SK-N-SH (cell line): ENCODE results near the gene COX4I1. TPM values are rescaled to one million over a fixed set of nuclear protein-coding genes. Genes with fewer than 3 reads are reported as not detected.

Experiments
- CTCF ChIA-PET: fragments of 300-600, 350-600 bp; formaldehyde crosslinking; extraction: SDS; loops from one replicate; lab custom pipeline; 2021; lab: Yijun Ruan, JAX
- POLR2A ChIA-PET: fragments of 350-600 bp; sonication (Branson Sonifier 250); formaldehyde crosslinking; extraction: SDS; loops from one replicate; lab custom pipeline; 2020; ENCODE audit warnings: antibody characterized with exemption, inconsistent platforms; lab: Yijun Ruan, JAX
- DNase-seq: peaks from one replicate; pipeline ENCODE4 v3.0.0; 2012
- H2AFZ ChIP-seq: fragments of 200-600 bp; sonication (generic); 2 replicates; pipeline ENCODE4 v1.8.1; 2016; ENCODE audit warnings: antibody characterized with exemption, mild to moderate bottlenecking, low read depth
- H3F3A ChIP-seq: fragments of 200-600 bp; sonication (generic); replicated peaks from 2 replicates; pipeline ENCODE3; 2016; ENCODE audit warnings: antibody characterized with exemption, mild to moderate bottlenecking; ENCODE audit not compliant: insufficient read depth
- H3K27ac ChIP-seq, 2 experiments: fragments of 200-500 bp in 1 of 2; fragments of 200-600 bp in 1 of 2; sonication (Bioruptor generic) in 1 of 2; sonication (generic), shearing (Covaris generic) in 1 of 2; 2 replicates each; pipeline versions ENCODE4 v1.5.1 to v1.6.1; 2014 to 2016; ENCODE audit warnings: low read depth in 2 of 2, inconsistent platforms in 1 of 2, low read length in 1 of 2, mild to moderate bottlenecking in 1 of 2, mixed read lengths in 1 of 2
- H3K27me3 ChIP-seq: fragments of 200-600 bp; sonication (generic), shearing (Covaris generic); 2 replicates; pipeline ENCODE4 v1.6.1; 2016; ENCODE audit warnings: mixed run types; ENCODE audit not compliant: insufficient read depth
- H3K36me3 ChIP-seq, 2 experiments: fragments of 200-500 bp in 1 of 2; fragments of 200-600 bp in 1 of 2; sonication (Bioruptor generic) in 1 of 2; sonication (generic) in 1 of 2; replicated peaks in 1 of 2; 2 replicates each; pipeline versions ENCODE3 to v1.5.1; 2014 to 2016; ENCODE audit warnings: low read length in 1 of 2, mild to moderate bottlenecking in 1 of 2; ENCODE audit not compliant: insufficient read depth in 2 of 2, control insufficient read depth in 1 of 2
- H3K4me1 ChIP-seq, 2 experiments: fragments of 200-500 bp in 1 of 2; fragments of 200-600 bp in 1 of 2; sonication (Bioruptor generic) in 1 of 2; sonication (generic), shearing (Covaris generic) in 1 of 2; 2 replicates each; pipeline versions ENCODE4 v1.5.1 to v1.6.1; 2014 to 2016; ENCODE audit warnings: low read depth in 1 of 2, low read length in 1 of 2, mixed run types in 1 of 2; ENCODE audit not compliant: insufficient read depth in 2 of 2, control insufficient read depth in 1 of 2
- H3K4me2 ChIP-seq: fragments of 200-600 bp; sonication (generic), shearing (Covaris generic); 2 replicates; pipeline ENCODE4 v1.6.1; 2017; ENCODE audit warnings: mixed run types
- H3K4me3 ChIP-seq, 2 experiments: fragments of 200-500 bp in 1 of 2; fragments of 200-600 bp in 1 of 2; sonication (Bioruptor generic) in 1 of 2; sonication (generic), shearing (Covaris generic) in 1 of 2; 2 replicates each; pipeline versions ENCODE4 v1.5.1 to v1.8.1; 2014 to 2016; ENCODE audit warnings: low read depth in 2 of 2, inconsistent platforms in 1 of 2, low read length in 1 of 2, mild to moderate bottlenecking in 1 of 2, mixed read lengths in 1 of 2, moderate library complexity in 1 of 2
- H3K79me2 ChIP-seq: fragments of 200-600 bp; sonication (generic); 2 replicates; pipeline ENCODE4 v1.8.1; 2017; ENCODE audit warnings: mild to moderate bottlenecking; ENCODE audit not compliant: insufficient read depth
- H3K9ac ChIP-seq: fragments of 200-600 bp; sonication (generic); 2 replicates; pipeline ENCODE4 v1.6.1; 2017; ENCODE audit warnings: mixed run types
- H3K9me2 ChIP-seq: fragments of 200-600 bp; sonication (generic); 2 replicates; pipeline ENCODE4 v1.6.1; 2017; ENCODE audit warnings: mixed run types
- H3K9me3 ChIP-seq: fragments of 200-600 bp; sonication (generic); 2 replicates; pipeline ENCODE4 v1.6.1; 2017; ENCODE audit warnings: mixed run types, mild to moderate bottlenecking, moderate library complexity
- H4K20me1 ChIP-seq: fragments of 200-600 bp; sonication (generic); 2 replicates; pipeline ENCODE4 v1.6.1; 2017; ENCODE audit warnings: mild to moderate bottlenecking, mixed run types; ENCODE audit not compliant: insufficient read depth
- CHD2 ChIP-seq: fragments of 150-350 bp; IDR thresholded peaks from 2 replicates; pipeline ENCODE4 v1.6.1; 2018; ENCODE audit warnings: low read length; ENCODE audit not compliant: partially characterized antibody
- ELF1 ChIP-seq: IDR thresholded peaks from 2 replicates; pipeline ENCODE4 v1.4.0; 2012
- EZH2phosphoT487 ChIP-seq: fragments of 200-600 bp; sonication (generic); IDR thresholded peaks from 2 replicates; pipeline ENCODE4 v1.6.1; 2017; ENCODE audit warnings: low read depth, mixed run types, mild to moderate bottlenecking, antibody characterized with exemption, moderate library complexity, borderline replicate concordance
- FOXJ3 ChIP-seq: sonication (generic); formaldehyde crosslinking; IDR thresholded peaks from 2 replicates; pipeline ENCODE4 v1.5.1; 2020; ENCODE audit warnings: mild to moderate bottlenecking, missing genetic modification reagents
- FOXM1 ChIP-seq: IDR thresholded peaks from 2 replicates; pipeline ENCODE4 v1.4.0; 2012; ENCODE audit warnings: low read depth, mild to moderate bottlenecking
- GABPA ChIP-seq: IDR thresholded peaks from 2 replicates; pipeline ENCODE4 v1.4.0; 2012; ENCODE audit warnings: low read depth, mild to moderate bottlenecking
- MAX ChIP-seq: IDR thresholded peaks from 2 replicates; pipeline ENCODE4 v1.4.0; 2012; ENCODE audit warnings: low read depth
- MEF2A ChIP-seq: IDR thresholded peaks from 2 replicates; pipeline ENCODE4 v1.4.0; 2012; ENCODE audit warnings: low read depth, borderline replicate concordance
- MXI1 ChIP-seq: IDR thresholded peaks from 2 replicates; pipeline ENCODE4 v1.6.1; 2012; ENCODE audit warnings: mild to moderate bottlenecking, low read depth, low read length, improper control_type of control experiment
- NFIC ChIP-seq: IDR thresholded peaks from 2 replicates; pipeline ENCODE4 v1.4.0; 2012; ENCODE audit warnings: borderline replicate concordance
- POLR2AphosphoS5 ChIP-seq: IDR thresholded peaks from 2 replicates; pipeline ENCODE4 v1.6.1; 2012; ENCODE audit warnings: low read depth, low read length
- SIN3A ChIP-seq: IDR thresholded peaks from 2 replicates; pipeline ENCODE4 v1.6.1; 2012; ENCODE audit warnings: low read depth, mild to moderate bottlenecking, low read length, moderate library complexity, borderline replicate concordance
- TAF1 ChIP-seq: IDR thresholded peaks from 2 replicates; pipeline ENCODE4 v1.6.1; 2012; ENCODE audit warnings: low read depth, mild to moderate bottlenecking, low read length, moderate library complexity, borderline replicate concordance
- TCF12 ChIP-seq: IDR thresholded peaks from 2 replicates; pipeline ENCODE4 v1.4.0; 2012
- WGBS: methylation state at CpG from one replicate; pipeline ENCODE4 v1.1.6; 2017; ENCODE audit warnings: low lambda C conversion rate; 5-methylcytosine and 5-hydroxymethylcytosine counted together
- polyA plus RNA-seq, 3 experiments: library from polyadenylated mRNA; depleted of rRNA; stranded (reverse); fragments of >200 nt; gene quantifications; 2 replicates each; pipeline ENCODE4 v1.2.3, GENCODE V29; 2012
- TF ChIP-seq, protein P1 (sequence below): IDR thresholded peaks from 2 replicates; pipeline ENCODE4 v1.4.0; 2012; ENCODE audit warnings: low read depth, borderline replicate concordance
- TF ChIP-seq, protein P2 (sequence below): IDR thresholded peaks from 2 replicates; pipeline ENCODE4 v1.4.0; 2012; ENCODE audit warnings: low read depth, borderline replicate concordance

The COX4I1 gene
- 1,138 and 1,294 TPM in 2 replicates for polyA plus RNA-seq (2012; rRNA removed)
- polyA plus RNA-seq (2012; cell fraction: cytosol; rRNA removed) = 1,164 and 1,171 TPM in 2 replicates
- polyA plus RNA-seq (2012; cell fraction: nucleus; rRNA removed) = 473 and 619 TPM in 2 replicates

DNA sequence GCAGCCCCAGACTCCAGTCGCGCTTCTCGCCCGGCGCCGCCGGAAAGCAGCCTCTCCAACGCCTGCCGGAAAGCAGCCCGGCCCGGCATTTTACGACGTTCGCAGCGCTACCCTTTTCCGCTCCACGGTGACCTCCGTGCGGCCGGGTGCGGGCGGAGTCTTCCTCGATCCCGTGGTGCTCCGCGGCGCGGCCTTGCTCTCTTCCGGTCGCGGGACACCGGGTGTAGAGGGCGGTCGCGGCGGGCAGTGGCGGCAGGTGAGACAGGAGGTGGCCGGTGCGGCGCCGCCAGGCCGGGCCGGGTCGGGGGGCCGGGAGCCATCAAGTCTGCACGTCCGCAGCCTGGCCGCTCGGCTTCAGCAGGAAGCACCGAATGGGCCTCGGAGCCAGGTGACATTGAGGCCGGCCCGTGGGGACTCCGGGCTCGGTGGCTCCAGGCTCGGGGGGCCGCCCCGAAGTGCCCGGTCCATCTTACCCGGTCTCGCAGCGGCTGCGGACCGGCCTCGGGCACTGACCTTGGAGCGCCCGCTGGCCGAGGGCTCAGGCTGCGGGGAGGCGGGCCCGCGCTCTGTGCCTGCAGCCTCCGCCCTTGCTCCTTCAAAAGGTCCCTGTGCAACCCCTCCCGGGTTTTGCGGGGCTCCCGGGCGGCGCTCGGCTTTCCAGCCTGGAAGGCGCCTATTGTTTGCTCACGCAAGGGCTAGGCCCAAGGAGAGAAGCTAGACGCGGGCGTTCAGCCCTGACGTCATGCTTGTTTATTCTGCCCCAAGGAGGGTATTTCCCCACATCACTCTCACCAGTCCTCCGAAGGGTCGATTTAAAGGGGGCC lies at the start of gene COX4I1, which contains the start of gene EMC8:
COX4I1 (plus strand) TSS at position 199 of the 824 bp plus-strand sequence. CDS start 1,511 bp downstream, outside the sequence.
EMC8 (minus strand) TSS at position 48 of the 824 bp plus-strand sequence. CDS start 249 bp downstream, outside the sequence.
- peaks cover 57% of the 10 kb centered on the region for H4K20me1 ChIP-seq
- TF ChIP-seq TAF1 (peak; percentile 87), ELF1 (peak; percentile 90), MEF2A (no peak), POLR2AphosphoS5 (peak; percentile 77), FOXJ3 (CRISPR knock-in tag) (no peak), TCF12 (peak; percentile 20; the same call in 1 of the 2 replicates), CHD2 (peak; percentile 62), MXI1 (peak; percentile 74; the same call in 1 of the 2 replicates), SIN3A (peak; percentile 77), EZH2phosphoT487 (no peak), NFIC (peak; percentile 23; the same call in 1 of the 2 replicates), MAX (peak; percentile 81), GABPA (peak; percentile 80)
- TF ChIP-seq, protein P1, sequence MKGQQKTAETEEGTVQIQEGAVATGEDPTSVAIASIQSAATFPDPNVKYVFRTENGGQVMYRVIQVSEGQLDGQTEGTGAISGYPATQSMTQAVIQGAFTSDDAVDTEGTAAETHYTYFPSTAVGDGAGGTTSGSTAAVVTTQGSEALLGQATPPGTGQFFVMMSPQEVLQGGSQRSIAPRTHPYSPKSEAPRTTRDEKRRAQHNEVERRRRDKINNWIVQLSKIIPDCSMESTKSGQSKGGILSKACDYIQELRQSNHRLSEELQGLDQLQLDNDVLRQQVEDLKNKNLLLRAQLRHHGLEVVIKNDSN = no peak
- peak within 1 kb of the TSS; percentile 98 for H3K4me2 ChIP-seq
- peak within 1 kb of the TSS; percentile 96 for H3K9ac ChIP-seq
- H3K27ac ChIP-seq = peak within 1 kb of the TSS; percentile 69 to 78
- H3K79me2 ChIP-seq = peaks cover 89% of the 10 kb centered on the region
- no peaks in the 10 kb centered on the region for H3K9me2 ChIP-seq
- H3K4me3 ChIP-seq = peak within 1 kb of the TSS; percentile 88 to 96
- H3K27me3 ChIP-seq = no peaks in the 10 kb centered on the region
- peak within 1 kb of the TSS; percentile 78; the same call in 1 of the 2 replicates for H2AFZ ChIP-seq
- peak; percentile 96 for DNase-seq
- H3F3A ChIP-seq = peaks cover 3% of the 10 kb centered on the region
- peaks cover 43 to 51% of the 10 kb centered on the region in 2 experiments for H3K36me3 ChIP-seq
- CTCF ChIA-PET = interaction anchor here (0.7 to 1.0 kb wide), 3 partner anchors 11 to 124 kb away, joined by 3 to 4 read pairs (median 3); no protein-coding TSS in a partner anchor
- no peaks in the 10 kb centered on the region for H3K9me3 ChIP-seq
- peaks cover 14 to 15% of the 10 kb centered on the region in 2 experiments; a peak in 2 of 4 replicates for H3K4me1 ChIP-seq
- WGBS = 1% methylated on average over 11 of the region's 87 CpGs
- POLR2A ChIA-PET = interaction anchor here (0.5 kb wide), 1 partner anchor 59 kb away, joined by 3 read pairs; no protein-coding TSS in a partner anchor

- TF ChIP-seq, protein P2, sequence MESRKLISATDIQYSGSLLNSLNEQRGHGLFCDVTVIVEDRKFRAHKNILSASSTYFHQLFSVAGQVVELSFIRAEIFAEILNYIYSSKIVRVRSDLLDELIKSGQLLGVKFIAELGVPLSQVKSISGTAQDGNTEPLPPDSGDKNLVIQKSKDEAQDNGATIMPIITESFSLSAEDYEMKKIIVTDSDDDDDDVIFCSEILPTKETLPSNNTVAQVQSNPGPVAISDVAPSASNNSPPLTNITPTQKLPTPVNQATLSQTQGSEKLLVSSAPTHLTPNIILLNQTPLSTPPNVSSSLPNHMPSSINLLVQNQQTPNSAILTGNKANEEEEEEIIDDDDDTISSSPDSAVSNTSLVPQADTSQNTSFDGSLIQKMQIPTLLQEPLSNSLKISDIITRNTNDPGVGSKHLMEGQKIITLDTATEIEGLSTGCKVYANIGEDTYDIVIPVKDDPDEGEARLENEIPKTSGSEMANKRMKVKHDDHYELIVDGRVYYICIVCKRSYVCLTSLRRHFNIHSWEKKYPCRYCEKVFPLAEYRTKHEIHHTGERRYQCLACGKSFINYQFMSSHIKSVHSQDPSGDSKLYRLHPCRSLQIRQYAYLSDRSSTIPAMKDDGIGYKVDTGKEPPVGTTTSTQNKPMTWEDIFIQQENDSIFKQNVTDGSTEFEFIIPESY = no peak
- no peak for TF ChIP-seq FOXM1
- TF ChIP-seq FOXJ3 (CRISPR knock-in tag) = no peak
- TF ChIP-seq NFIC = no peak
- peaks cover 34% of the 10 kb centered on the region for H3K79me2 ChIP-seq
- no peaks in the 10 kb centered on the region for H3K9me2 ChIP-seq
- no peak overlapping the region for H3K27ac ChIP-seq
- WGBS = 63% methylated on average over 10 of the region's 14 CpGs
- ChIA-PET POLR2A (no interaction called here), CTCF (interaction anchor here (1.0 to 1.7 kb wide), 3 partner anchors 11 to 32 kb away, joined by 4 read pairs; no protein-coding TSS in a partner anchor)
- 0 out of 2 replicates have a peak, but pooled peaks cover 3% of the 10 kb centered on the region for H4K20me1 ChIP-seq
- peak overlapping the region; percentile 98 for H3K4me2 ChIP-seq
- H3K9me3 ChIP-seq = no peaks in the 10 kb centered on the region
- H3K4me1 ChIP-seq = peaks cover 14 to 20% of the 10 kb centered on the region in 2 experiments; a peak in 2 of 4 replicates
- DNase-seq = no peak
- H3F3A ChIP-seq = peaks cover 14% of the 10 kb centered on the region
- H3K9ac ChIP-seq = peak overlapping the region; percentile 63; the same call in 1 of the 2 replicates
- H2AFZ ChIP-seq = peak overlapping the region; percentile 87; the same call in 1 of the 2 replicates
- H3K27me3 ChIP-seq = no peaks in the 10 kb centered on the region
- no peaks in the 10 kb centered on the region for H3K36me3 ChIP-seq
- peak overlapping the region; percentile 60 to 84 for H3K4me3 ChIP-seq
Measured at GRCh38 chr16:85749771-85750145, 49.7 kb upstream of the COX4I1 start.
